ENCODE measurements around the gene MACROD2.
"Not testable (repeated sequence)": the region's sequence is repeated elsewhere in the genome, so short reads cannot be mapped to it uniquely, and the experiment has no call there.

The MACROD2 gene

GRCh38 chr20:14992961-14993360, 997.6 kb downstream of the MACROD2 start:
- no peak for DNase-seq (ENCODE audit: low spot score)

DNA sequence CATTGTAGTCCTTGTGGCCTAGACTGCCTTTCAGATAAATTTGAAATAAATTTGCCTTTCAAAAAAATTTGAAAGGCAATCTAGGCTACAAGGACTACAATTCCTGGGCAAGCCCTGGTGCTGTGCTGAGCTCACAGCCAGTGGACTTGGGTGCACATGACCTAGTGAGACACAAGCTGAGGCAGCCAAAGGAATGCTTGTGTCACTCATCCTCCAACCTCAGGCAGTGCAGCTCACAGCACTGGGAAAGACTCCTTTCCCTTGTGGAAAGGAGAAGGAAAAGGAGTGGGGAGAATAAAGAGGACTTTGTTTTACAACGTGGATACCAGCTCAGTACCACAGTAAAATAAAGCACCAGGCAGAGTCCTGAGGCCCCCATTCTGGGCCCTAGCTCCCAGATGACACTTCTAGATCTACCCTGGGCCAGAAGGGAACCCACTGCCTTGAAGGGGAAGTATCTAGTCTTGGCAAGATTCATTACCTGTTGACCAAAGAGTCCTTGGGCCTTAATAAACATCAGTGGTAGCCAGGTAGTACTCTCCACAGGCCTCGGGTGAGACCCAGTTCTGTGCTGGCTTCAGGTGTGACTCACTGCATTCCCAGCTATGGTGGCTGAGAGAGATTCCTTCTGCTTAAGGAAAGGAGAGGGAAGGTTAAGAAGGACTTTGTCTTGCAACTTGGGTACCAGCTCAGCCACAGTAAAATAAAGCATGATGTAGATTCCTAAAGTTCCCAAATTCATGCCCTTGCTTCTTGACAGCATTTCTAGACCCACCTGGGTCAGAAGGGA, 1001.8 kb downstream of the MACROD2 start:
- DNase-seq (ENCODE audit: low spot score): peak; percentile 79

DNA sequence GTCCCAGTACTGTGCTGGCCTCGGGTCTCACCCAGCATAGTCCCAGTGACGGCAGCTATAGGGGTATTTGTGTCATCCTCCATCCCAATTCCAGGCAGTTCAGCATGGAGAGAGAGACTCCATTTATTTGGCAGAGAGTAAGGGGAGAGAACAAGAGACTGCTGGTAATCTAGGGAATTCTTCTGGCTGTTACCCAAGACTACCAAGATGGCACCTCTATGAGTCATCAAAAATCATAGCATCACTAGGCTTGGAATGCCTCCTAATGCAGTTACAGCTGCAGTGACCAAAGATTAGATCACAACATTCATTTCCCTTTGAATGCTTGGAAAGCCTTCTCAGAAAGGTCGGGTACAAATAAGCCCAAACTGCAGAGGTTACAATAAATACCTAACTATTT, 1002.5 kb downstream of the MACROD2 start:
- peak; percentile 95 for DNase-seq (ENCODE audit: low spot score)

DNA sequence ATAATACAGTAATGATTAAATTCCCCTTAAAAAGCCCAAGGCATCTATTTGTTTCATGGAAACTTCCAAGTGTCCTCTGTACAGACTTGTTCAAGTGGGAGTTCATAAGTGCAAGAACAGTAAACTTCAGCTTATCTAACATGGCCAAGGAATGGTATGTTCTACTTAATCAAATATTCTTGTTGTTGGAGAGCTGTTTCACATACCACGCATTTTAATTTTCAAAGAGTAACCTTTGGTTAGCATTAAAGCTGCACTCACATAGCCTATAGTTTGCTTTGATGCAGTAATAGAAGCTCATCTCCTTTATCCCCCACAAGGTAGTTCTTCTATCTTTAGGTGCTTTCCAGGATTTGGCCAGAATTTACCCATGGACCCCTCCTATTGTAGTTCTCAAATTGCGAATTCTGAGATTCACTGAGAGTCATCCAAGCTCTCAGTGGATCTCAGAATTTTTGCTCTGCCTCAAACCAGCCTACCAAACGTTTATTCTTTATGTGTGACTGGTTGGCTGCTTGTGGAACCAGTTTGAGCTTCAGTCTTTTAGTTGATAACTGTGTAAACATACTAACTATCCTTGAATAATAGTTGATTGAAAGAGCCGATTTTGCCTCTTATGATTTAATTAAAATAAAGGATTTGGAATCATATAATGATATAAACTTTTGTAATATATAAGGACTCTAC, 1010.1 kb downstream of the MACROD2 start:
- no peak for DNase-seq (ENCODE audit: low spot score)

GRCh38 chr20:15011631-15012030, 1016.3 kb downstream of the MACROD2 start:
- no peak for DNase-seq (ENCODE audit: low spot score)

DNA sequence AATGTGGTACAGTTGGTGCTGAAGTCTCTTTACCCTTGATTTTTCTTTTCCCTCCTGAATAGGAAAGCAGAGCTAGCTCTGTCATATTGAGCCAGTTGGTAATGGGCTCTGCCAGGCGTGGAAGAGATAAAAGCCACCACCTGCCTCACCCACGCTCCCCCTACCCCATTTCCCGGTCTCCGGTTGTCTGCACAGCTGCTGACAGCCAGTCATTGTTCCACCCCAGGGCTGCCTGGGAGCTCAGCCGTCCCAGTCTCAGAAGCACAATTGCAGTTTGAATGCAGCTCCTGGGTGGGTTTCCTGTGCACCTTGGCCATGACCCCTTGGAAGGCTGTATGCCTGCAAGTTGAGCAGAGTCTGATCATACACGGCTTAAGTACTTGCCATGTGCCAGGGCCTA, 1017.2 kb downstream of the MACROD2 start:
- no peak for DNase-seq (ENCODE audit: low spot score)

- DNase-seq (ENCODE audit: low spot score): not testable (repeated sequence)
Measured at GRCh38 chr20:15016875-15017274, 1021.6 kb downstream of the MACROD2 start.

DNA sequence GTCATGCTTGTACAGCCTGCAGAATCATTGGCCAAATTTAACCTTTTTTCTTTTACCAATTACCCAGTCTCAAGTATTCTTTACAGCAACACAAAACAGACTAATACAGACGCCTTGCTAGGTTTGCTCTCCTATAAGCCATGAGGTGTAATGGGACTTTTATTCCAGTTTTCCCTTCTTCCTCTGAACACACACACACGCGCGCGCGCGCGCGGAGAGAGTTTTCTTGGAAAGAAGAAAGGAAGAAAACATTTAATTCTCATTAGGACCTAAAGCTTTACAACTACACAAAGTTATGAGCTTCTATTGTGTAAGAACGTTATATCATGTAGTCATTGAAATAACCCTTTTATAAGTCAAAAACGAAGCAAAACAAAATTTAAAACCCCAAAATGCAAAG, 1023.6 kb downstream of the MACROD2 start:
- no peak for DNase-seq (ENCODE audit: low spot score)

DNA sequence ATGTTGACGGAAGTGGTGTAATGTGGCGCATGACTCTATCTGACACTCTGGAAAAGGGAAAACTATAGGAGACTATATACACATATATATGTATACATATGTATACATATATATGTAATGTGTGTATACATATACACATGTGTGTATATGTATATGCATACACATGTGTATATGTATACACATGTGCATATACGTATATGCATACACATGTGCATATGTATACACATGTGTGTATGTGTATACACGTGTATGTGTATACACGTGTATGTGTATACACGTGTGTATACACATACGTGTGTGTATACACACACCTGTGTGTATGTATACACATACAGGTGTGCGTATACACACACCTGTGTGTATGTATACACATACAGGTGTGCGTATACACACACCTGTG, 1025.5 kb downstream of the MACROD2 start:
- no peak for DNase-seq (ENCODE audit: low spot score)

DNA sequence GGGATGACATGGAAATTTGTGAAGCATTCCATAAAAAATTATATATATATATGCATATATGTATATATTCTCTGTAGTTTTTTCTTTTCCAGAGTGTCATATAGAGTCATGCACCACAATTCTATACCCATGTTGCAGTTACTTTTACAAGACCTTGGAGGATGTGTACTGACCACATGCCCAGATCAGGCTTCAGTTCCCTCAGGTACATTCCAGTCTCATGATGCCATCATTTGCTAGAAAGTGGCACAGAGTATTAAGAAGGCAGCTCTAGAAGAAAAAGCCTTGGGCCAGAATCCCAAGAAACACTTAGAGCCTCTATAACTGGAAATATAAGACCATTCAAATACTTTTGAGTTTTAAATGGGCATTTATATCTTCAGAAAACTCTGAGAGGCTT, 1027.6 kb downstream of the MACROD2 start:
- peak; percentile 59 for DNase-seq (ENCODE audit: low spot score)

GRCh38 chr20:15026759-15027158, 1031.4 kb downstream of the MACROD2 start:
- no peak for DNase-seq (ENCODE audit: low spot score)

- no peak for DNase-seq (ENCODE audit: low spot score)
Measured at GRCh38 chr20:15030826-15031225, 1035.5 kb downstream of the MACROD2 start.

GRCh38 chr20:15031546-15032351, 1036.4 kb downstream of the MACROD2 start:
- DNase-seq (ENCODE audit: low spot score): no peak

DNA sequence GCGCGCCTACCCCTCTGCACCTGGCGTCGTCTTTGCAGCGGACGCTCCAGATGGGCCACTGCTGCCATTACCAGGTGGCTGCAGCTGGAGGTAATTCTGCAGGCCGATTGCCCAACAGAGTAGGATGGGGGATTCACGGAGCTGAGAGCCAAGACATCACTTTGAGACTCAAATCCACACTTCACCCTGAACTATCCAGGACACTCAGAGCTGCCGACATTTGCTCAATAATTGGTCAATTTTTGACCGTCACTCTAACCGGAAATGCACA, 1037.0 kb downstream of the MACROD2 start:
- no peak for DNase-seq (ENCODE audit: low spot score)

GRCh38 chr20:15033269-15033668, 1038.0 kb downstream of the MACROD2 start:
- no peak for DNase-seq (ENCODE audit: low spot score)

DNA sequence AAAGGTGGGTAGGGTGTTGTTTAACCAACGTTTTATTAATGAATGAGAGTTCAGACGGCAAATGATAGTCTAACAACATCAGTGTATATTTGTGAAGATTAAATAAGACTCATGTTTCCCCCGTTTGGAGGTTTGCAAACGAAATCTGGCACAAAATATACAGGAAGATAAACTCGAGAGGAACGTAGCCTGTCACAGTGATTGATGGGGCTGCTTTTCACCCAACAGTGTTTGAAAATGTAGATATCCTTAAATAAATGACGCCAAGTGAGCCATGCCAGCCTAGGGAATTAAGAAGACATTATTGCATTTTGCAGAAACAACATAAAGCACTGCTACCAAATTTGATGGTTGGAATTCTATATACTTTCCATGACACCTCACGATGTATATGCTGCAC, 1038.6 kb downstream of the MACROD2 start:
- DNase-seq (ENCODE audit: low spot score): no peak

GRCh38 chr20:15036948-15037347, 1041.6 kb downstream of the MACROD2 start:
- DNase-seq (ENCODE audit: low spot score): no peak

- peak; percentile 41 for DNase-seq (ENCODE audit: low spot score)
Measured at GRCh38 chr20:15039088-15039752, 1043.9 kb downstream of the MACROD2 start.

- DNase-seq (ENCODE audit: low spot score): no peak
Measured at GRCh38 chr20:15042723-15043122, 1047.4 kb downstream of the MACROD2 start.

GRCh38 chr20:15045246-15045645, 1049.9 kb downstream of the MACROD2 start:
- no peak for DNase-seq (ENCODE audit: low spot score)

DNA sequence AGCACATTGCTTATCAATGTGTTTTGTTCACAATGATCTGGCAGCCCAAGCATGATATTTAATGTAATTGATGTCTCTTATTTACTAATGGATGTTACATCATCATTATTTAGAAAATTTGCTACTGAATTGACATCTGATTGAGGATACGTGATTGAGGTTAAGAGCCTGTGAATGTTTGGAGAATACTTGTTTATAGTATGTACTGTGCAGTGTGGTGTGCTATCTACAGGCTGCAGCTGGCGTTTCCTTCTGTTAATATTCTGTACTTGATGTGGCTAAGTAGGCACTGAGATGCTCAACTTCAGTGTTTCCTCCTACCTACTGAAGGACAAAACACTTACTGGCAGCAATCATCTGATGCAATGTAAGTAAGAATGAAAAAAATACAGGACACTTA, 1051.7 kb downstream of the MACROD2 start:
- DNase-seq (ENCODE audit: low spot score): no peak

GRCh38 chr20:15047601-15048000, 1052.3 kb downstream of the MACROD2 start:
- DNase-seq (ENCODE audit: low spot score): no peak

- no peak for DNase-seq (ENCODE audit: low spot score)
Measured at GRCh38 chr20:15056246-15056645, 1060.9 kb downstream of the MACROD2 start.

Data from kidney tubule cell (primary cell).